ENCODE measurements around the gene MMRN2. TPM values are rescaled to one million over a fixed set of nuclear protein-coding genes. Genes with fewer than 3 reads are reported as not detected.
"Not testable (repeated sequence)": the region's sequence is repeated elsewhere in the genome, so short reads cannot be mapped to it uniquely, and the experiment has no call there.

The MMRN2 gene
- total RNA-seq, 4 donors from 2014 or later = 27.6 to 81.2 (median 61.9) TPM

DNA sequence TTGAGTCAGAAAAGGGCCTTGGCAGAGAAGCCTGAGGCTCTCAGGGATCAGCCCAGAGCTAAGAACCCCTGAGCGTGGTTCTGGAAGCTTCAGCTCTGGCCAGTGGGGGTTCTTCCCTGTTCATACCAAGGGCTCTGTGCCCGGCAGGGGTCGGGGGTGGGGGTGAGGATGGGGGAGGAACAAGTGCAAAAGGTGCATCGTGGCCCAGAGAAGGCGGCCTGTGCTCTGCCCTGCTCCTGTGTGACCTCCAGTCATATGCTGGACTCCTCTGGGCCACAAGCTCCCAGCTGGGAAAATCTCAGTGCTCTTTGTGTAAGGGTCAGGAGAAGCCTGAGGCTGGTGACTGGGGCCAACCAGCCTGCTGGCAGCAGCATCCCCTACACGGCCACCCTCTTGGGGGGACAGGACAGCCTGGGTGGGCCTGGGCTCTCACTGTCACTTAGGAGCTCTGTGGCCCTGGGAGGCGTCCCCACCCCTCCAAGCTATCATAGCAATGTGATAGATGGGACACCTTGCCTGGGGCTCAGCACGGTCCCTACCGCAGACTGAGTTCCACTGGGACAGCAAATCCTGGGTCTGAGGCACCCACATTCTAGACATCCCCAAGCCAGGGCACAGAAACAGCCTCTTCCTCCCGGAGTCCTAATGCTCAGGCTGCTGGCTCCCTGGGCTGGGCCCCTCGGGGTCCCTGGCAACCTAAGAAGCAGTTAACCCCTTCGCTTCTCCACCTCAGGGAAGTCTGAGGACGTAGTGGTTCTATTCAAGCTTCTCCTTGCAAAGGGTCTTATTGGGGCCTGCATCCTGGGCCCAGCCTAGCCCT is 2.5 kb downstream of the MMRN2 start:
- TF ChIP-seq EP300 (IDR thresholded peaks at IDR 0.05) (no peak), POLR2A (IDR thresholded peaks at IDR 0.05) (no peak)
- TF ChIP-seq, protein P1, sequence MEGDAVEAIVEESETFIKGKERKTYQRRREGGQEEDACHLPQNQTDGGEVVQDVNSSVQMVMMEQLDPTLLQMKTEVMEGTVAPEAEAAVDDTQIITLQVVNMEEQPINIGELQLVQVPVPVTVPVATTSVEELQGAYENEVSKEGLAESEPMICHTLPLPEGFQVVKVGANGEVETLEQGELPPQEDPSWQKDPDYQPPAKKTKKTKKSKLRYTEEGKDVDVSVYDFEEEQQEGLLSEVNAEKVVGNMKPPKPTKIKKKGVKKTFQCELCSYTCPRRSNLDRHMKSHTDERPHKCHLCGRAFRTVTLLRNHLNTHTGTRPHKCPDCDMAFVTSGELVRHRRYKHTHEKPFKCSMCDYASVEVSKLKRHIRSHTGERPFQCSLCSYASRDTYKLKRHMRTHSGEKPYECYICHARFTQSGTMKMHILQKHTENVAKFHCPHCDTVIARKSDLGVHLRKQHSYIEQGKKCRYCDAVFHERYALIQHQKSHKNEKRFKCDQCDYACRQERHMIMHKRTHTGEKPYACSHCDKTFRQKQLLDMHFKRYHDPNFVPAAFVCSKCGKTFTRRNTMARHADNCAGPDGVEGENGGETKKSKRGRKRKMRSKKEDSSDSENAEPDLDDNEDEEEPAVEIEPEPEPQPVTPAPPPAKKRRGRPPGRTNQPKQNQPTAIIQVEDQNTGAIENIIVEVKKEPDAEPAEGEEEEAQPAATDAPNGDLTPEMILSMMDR (IDR thresholded peaks at IDR 0.05) = no peak
- Histone ChIP-seq H3K9me3 (peaks cover 0 to 11% (median 0%) of the 10 kb centered on the region in 4 donors), H3K27ac (peak overlapping the region; percentile 66 to 94 (median 90)), H3K36me3 (no peaks in the 10 kb centered on the region), H3K4me3 (peak overlapping the region in 2 of 4 donors; percentile 8 to 44), H3K27me3 (no peaks in the 10 kb centered on the region), H3K4me1 (peaks cover 3 to 70% (median 50%) of the 10 kb centered on the region in 4 donors)
- no peak for DNase-seq (ENCODE audit: low spot score in 2 of 2)
- WGBS, 2 donors = 15 to 20% methylated on average over 5 to 13 of the region's 13 CpGs

DNA sequence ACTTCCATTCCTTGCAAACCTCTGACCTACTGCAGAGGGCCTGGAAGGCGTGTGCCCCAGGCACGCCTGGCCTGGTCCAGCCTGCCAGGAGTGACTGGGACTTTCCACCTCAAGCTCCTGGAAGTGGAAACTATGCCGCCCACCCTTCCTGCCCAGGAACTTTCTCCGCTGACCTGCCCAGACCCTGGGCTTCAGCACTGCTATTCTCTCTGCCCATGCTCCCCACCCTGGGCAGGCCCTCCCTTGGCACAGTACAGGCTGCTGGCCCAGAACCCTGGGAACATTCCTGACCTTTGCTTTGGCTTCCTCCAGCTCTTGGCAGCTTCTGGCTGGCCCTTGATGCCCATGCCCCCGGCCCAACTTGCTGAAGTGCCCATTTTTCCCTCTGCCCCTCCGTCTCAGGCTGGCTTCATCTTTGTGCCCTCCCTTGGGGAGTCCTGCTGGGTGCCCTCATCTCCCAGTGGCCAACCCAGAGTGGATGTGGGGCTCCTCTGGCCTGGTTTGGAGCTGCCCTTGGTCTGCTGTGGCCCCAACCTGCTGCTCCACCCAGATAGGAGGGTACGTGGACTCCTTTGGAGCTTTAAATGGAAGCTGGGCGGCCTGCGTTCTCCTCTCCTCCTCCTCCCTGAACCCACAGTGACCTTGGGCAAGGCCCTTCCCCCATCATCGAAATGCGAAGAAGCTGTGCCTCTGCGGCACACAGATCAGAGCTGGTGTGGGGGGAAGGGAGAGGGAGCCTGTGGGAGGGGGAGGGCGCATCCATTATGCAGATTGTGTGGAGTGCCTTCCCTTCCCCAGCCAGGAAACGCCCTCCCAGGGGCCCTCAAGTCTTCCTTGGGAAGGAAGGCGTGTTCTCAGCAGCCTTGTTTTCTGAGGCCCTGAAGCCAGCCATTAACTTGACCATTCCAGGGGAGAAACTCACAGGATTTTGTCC is 3.4 kb downstream of the MMRN2 start:
- Histone ChIP-seq H3K4me1 (peaks cover 3 to 62% (median 42%) of the 10 kb centered on the region in 4 donors), H3K4me3 (peak overlapping the region in 1 of 4 donors; percentile 44)

DNA sequence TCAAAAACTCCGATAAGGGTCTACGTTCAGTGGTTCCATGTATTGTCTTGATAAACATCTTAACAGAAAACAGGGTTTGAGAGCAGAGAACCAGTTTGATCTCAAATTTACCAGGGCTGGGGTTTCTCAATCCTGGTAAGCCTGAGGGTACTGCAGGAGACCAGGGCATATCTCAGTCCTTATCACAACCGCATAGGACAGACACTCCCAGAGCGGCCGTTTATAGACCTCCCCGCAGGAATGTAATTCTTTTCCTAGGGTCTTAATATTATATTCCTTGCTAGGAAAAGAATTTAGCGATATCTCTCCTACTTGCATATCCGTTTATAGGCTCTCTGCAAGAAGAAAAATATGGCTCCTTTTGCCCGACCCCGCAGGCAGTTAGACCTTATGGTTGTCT is 4.7 kb downstream of the MMRN2 start:
- not testable (repeated sequence) for DNase-seq (ENCODE audit: low spot score in 2 of 2); H3K4me3 ChIP-seq; H3K36me3 ChIP-seq; H3K27me3 ChIP-seq
- 96% methylated on average over 10 of the region's 10 CpGs for WGBS, 2 donors
- Histone ChIP-seq H3K9me3 (peaks cover 0 to 11% (median 0%) of the 10 kb centered on the region in 4 donors), H3K4me1 (peaks cover 3 to 48% (median 29%) of the 10 kb centered on the region in 4 donors), H3K27ac (peak overlapping the region in 1 of 4 donors; percentile 93)

More for the DNA sequence above, 3.4 kb downstream of the MMRN2 start:
- TF ChIP-seq POLR2A (IDR thresholded peaks at IDR 0.05) = peak in 1 of 2 donors; percentile 27
- TF ChIP-seq, protein P1 (IDR thresholded peaks at IDR 0.05) = no peak
- TF ChIP-seq EP300 (IDR thresholded peaks at IDR 0.05) = peak in 1 of 2 donors; percentile 80
- Histone ChIP-seq H3K9me3 (peaks cover 0 to 11% (median 0%) of the 10 kb centered on the region in 4 donors), H3K27ac (peak overlapping the region; percentile 66 to 94 (median 90)), H3K27me3 (no peaks in the 10 kb centered on the region), H3K36me3 (no peaks in the 10 kb centered on the region)
- DNase-seq (ENCODE audit: low spot score in 2 of 2) = peak; percentile 51 to 60
- 13 to 27% methylated on average over 13 to 14 of the region's 15 CpGs for WGBS, 2 donors

DNA sequence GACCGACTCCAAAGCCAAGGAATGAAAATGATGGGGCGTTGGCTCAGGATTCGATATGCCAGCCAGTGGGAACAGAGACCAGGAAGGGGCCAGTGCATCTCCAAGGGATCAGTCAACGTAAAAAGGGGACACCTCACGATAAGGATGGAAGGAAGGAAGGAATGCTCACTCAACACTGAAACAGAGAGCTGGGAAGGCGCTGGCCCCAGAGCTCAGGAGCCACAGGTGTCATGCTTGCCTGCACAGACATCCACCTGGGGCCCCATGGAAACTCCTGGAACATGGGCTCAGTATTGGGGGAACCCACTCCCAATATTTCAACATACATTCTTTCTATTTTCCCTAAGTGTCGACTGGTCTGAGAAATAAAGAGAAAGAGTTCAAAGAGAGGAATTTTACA is 5.3 kb downstream of the MMRN2 start:
- DNase-seq (ENCODE audit: low spot score in 2 of 2) = no peak
- no peak for TF ChIP-seq EP300 (IDR thresholded peaks at IDR 0.05)
- TF ChIP-seq POLR2A (IDR thresholded peaks at IDR 0.05) = no peak
- TF ChIP-seq, protein P1 (IDR thresholded peaks at IDR 0.05) = no peak
- Histone ChIP-seq H3K36me3 (no peaks in the 10 kb centered on the region), H3K27me3 (no peaks in the 10 kb centered on the region), H3K9me3 (peaks cover 0 to 11% (median 0%) of the 10 kb centered on the region in 4 donors), H3K27ac (peak overlapping the region in 2 of 4 donors; percentile 8 to 24), H3K4me3 (no peak overlapping the region), H3K4me1 (peaks cover 3 to 43% (median 25%) of the 10 kb centered on the region in 4 donors)
- WGBS, 2 donors = 83 to 87% methylated on average over 7 of the region's 7 CpGs

DNA sequence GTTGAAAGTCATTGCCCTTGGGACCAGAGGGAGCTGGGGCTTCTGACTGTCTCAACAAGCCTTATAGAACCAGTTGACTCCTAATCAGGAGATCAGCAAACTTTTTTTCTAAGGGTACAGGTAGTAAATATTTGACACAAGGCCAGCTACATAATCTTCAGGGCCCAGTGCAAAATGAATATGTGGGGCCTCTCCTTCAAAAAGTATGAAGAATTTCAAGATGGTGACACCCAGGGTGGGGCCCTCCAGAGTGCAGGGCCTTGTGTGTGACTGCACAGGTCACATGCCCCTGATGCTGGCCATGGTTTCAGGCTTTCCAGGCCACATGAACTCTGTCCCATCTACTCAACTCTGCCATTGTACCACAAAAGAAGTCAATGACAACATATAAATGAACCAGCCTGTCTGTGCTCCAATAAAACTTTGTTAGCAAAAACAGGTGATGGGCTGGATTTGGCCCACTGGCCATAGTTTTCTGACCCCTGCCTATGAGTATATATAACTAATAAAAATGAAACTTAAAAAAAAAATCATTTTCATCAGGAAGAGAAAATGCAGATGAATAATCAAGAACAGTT is 6.1 kb downstream of the MMRN2 start:
- no peaks in the 10 kb centered on the region for H3K36me3 ChIP-seq
- no peak overlapping the region for H3K27ac ChIP-seq

More for the DNA sequence above, 6.1 kb downstream of the MMRN2 start:
- Histone ChIP-seq H3K4me3 (no peak overlapping the region), H3K27me3 (no peaks in the 10 kb centered on the region), H3K4me1 (peaks cover 3 to 38% (median 24%) of the 10 kb centered on the region in 4 donors), H3K9me3 (peaks cover 0 to 11% (median 0%) of the 10 kb centered on the region in 4 donors)
- TF ChIP-seq EP300 (IDR thresholded peaks at IDR 0.05) = no peak
- TF ChIP-seq, protein P1 (IDR thresholded peaks at IDR 0.05) = no peak
- no peak for TF ChIP-seq POLR2A (IDR thresholded peaks at IDR 0.05)
- no peak for DNase-seq (ENCODE audit: low spot score in 2 of 2)
